OCI-LY7 (cell line): ENCODE measurements around the gene BPIFB2.

Experiments used
- CTCF ChIP-seq: fragments of 200-600 bp; sonication (generic); conservative IDR thresholded peaks from 2 replicates; pipeline ENCODE4 v1.5.1; 2014; ENCODE audit warnings: mild to moderate bottlenecking, antibody characterized with exemption, low read length, moderate library complexity, mixed read lengths
- EZH2phosphoT487 ChIP-seq: fragments of 200-600 bp; sonication (generic); IDR thresholded peaks from 2 replicates; pipeline ENCODE4 v1.6.1; 2018; ENCODE audit warnings: low read depth, borderline replicate concordance, mild to moderate bottlenecking, mixed run types, antibody characterized with exemption, low read length, moderate library complexity, mixed read lengths

GRCh38 chr20:32987044-32987825, 20.3 kb upstream of the BPIFB2 start:
- TF ChIP-seq CTCF (no peak), EZH2phosphoT487 (no peak)
